Measurements from ENCODE around the gene BOK. TPM values are rescaled to one million over a fixed set of nuclear protein-coding genes. Genes with fewer than 3 reads are reported as not detected.
A peak's percentile ranks its signal among the peaks of the same experiment; 100 is the strongest.

Gene BOK
- total RNA-seq, 1 experiment from 2014 or later, result 30.2 TPM

GRCh38 chr2:241618296-241618805, 59.8 kb downstream of the BOK start:
- ChIA-PET POLR2A (ENCODE audit: unreplicated experiment) (no interaction called here), CTCF (no interaction called here)
- no peak for TF ChIP-seq EZH2phosphoT487 (IDR thresholded peaks at IDR 0.05; ENCODE audit: borderline replicate concordance, low read length)
- TF ChIP-seq EZH2 (IDR thresholded peaks at IDR 0.05; ENCODE audit: low read length, unreplicated experiment), result no peak
- no peak for TF ChIP-seq CTCF (conservative IDR thresholded peaks at IDR 0.05; ENCODE audit: low read depth, low read length)
- ATAC-seq (no peak), DNase-seq (no peak)
- peaks cover 12% of the 10 kb centered on the region for H3K36me3 ChIP-seq (ENCODE audit: low read depth, low read length)
- no TSS peak for BruUV-seq (replicated peaks)
- no peaks in the 10 kb centered on the region for H3K27me3 ChIP-seq (ENCODE audit: low read length)
- H2AFZ ChIP-seq (ENCODE audit: low read length), result no peak overlapping the region
- H3K9ac ChIP-seq (ENCODE audit: low read length), result no peak overlapping the region
- no peaks in the 10 kb centered on the region; the same call in 1 of the 2 replicates for H3K9me3 ChIP-seq (ENCODE audit: low read length)
- H3K4me1 ChIP-seq (ENCODE audit: insufficient read depth, low read length), result no peaks in the 10 kb centered on the region
- no peak overlapping the region for H3K4me2 ChIP-seq (ENCODE audit: low read length)
- no peaks in the 10 kb centered on the region for H3K9me2 ChIP-seq (replicated peaks; ENCODE audit: low read length)
- H4K20me1 ChIP-seq (ENCODE audit: low read length), result no peaks in the 10 kb centered on the region
- peaks cover 18% of the 10 kb centered on the region for H3F3A ChIP-seq (ENCODE audit: low read length, unreplicated experiment)
- H3K4me3 ChIP-seq (ENCODE audit: low read length), result no peak overlapping the region
- no peak overlapping the region for H3K27ac ChIP-seq (ENCODE audit: low read length)
- H3K79me2 ChIP-seq (ENCODE audit: low read length), result peaks cover 74% of the 10 kb centered on the region
- intact Hi-C loops (cut with micrococcal nuclease), result no loop called here

GRCh38 chr2:241618829-241619228, 60.3 kb downstream of the BOK start:
- ATAC-seq, result no peak
- Histone ChIP-seq H3K9ac (ENCODE audit: low read length) (no peak overlapping the region), H3F3A (ENCODE audit: low read length, unreplicated experiment) (peaks cover 18% of the 10 kb centered on the region), H3K27me3 (ENCODE audit: low read length) (no peaks in the 10 kb centered on the region), H3K4me1 (ENCODE audit: insufficient read depth, low read length) (no peaks in the 10 kb centered on the region), H4K20me1 (ENCODE audit: low read length) (no peaks in the 10 kb centered on the region), H3K27ac (ENCODE audit: low read length) (no peak overlapping the region), H2AFZ (ENCODE audit: low read length) (no peak overlapping the region), H3K9me3 (ENCODE audit: low read length) (no peaks in the 10 kb centered on the region; the same call in 1 of the 2 replicates), H3K4me2 (ENCODE audit: low read length) (no peak overlapping the region), H3K4me3 (ENCODE audit: low read length) (no peak overlapping the region), H3K36me3 (ENCODE audit: low read depth, low read length) (peaks cover 12% of the 10 kb centered on the region), H3K79me2 (ENCODE audit: low read length) (peaks cover 74% of the 10 kb centered on the region), H3K9me2 (replicated peaks; ENCODE audit: low read length) (no peaks in the 10 kb centered on the region)
- CTCF ChIA-PET, result no interaction called here
- POLR2A ChIA-PET (ENCODE audit: unreplicated experiment), result no interaction called here
- intact Hi-C loops (cut with micrococcal nuclease), result no loop called here
- BruUV-seq (replicated peaks), result no TSS peak
- TF ChIP-seq EZH2 (IDR thresholded peaks at IDR 0.05; ENCODE audit: low read length, unreplicated experiment) (no peak), CTCF (conservative IDR thresholded peaks at IDR 0.05; ENCODE audit: low read depth, low read length) (no peak), EZH2phosphoT487 (IDR thresholded peaks at IDR 0.05; ENCODE audit: borderline replicate concordance, low read length) (no peak)
- no peak for DNase-seq

- CTCF ChIA-PET, result no interaction called here
- Histone ChIP-seq H3F3A (ENCODE audit: low read length, unreplicated experiment) (peaks cover 18% of the 10 kb centered on the region), H3K27me3 (ENCODE audit: low read length) (no peaks in the 10 kb centered on the region), H4K20me1 (ENCODE audit: low read length) (no peaks in the 10 kb centered on the region), H3K4me3 (ENCODE audit: low read length) (no peak overlapping the region), H3K9me3 (ENCODE audit: low read length) (no peaks in the 10 kb centered on the region; the same call in 1 of the 2 replicates), H3K9me2 (replicated peaks; ENCODE audit: low read length) (no peaks in the 10 kb centered on the region), H3K36me3 (ENCODE audit: low read depth, low read length) (peaks cover 12% of the 10 kb centered on the region), H3K9ac (ENCODE audit: low read length) (no peak overlapping the region), H3K79me2 (ENCODE audit: low read length) (peaks cover 78% of the 10 kb centered on the region), H3K27ac (ENCODE audit: low read length) (peak overlapping the region; percentile 57), H3K4me1 (ENCODE audit: insufficient read depth, low read length) (no peaks in the 10 kb centered on the region), H2AFZ (ENCODE audit: low read length) (no peak overlapping the region), H3K4me2 (ENCODE audit: low read length) (no peak overlapping the region)
- no peak for TF ChIP-seq EZH2 (IDR thresholded peaks at IDR 0.05; ENCODE audit: low read length, unreplicated experiment)
- TF ChIP-seq CTCF (conservative IDR thresholded peaks at IDR 0.05; ENCODE audit: low read depth, low read length), result no peak
- TF ChIP-seq EZH2phosphoT487 (IDR thresholded peaks at IDR 0.05; ENCODE audit: borderline replicate concordance, low read length), result no peak
- intact Hi-C loops (cut with micrococcal nuclease), result no loop called here
- ATAC-seq (no peak), DNase-seq (no peak)
- BruUV-seq (replicated peaks), result no TSS peak
- POLR2A ChIA-PET (ENCODE audit: unreplicated experiment), result no interaction called here
These were observed 61.3 kb downstream of the BOK start for GRCh38 chr2:241619597-241620418.

Data from PC-3 (cell line).